ENCODE results near the gene SEL1L3. TPM values are rescaled to one million over a fixed set of nuclear protein-coding genes. Genes with fewer than 3 reads are reported as not detected.

The SEL1L3 gene
- total RNA-seq, 1 donor from 2014 or later, result 14.4 TPM

GRCh38 chr4:25861951-25862410 lies 807 bp downstream of the SEL1L3 start:
- H3K9me3 Mint-ChIP-seq, result no peaks in the 10 kb centered on the region
- H3K27ac Mint-ChIP-seq, result peak overlapping the region; percentile 72

GRCh38 chr4:25861280-25861950 lies 1.4 kb downstream of the SEL1L3 start:
- Mint-ChIP-seq H3K4me1 (peaks cover 26% of the 10 kb centered on the region), H3K9me3 (no peaks in the 10 kb centered on the region), H3K36me3 (no peaks in the 10 kb centered on the region), H3K27me3 (ENCODE audit: low read depth) (peaks cover 37% of the 10 kb centered on the region), H3K27ac (peak overlapping the region; percentile 72), H3K4me3 (peak overlapping the region; percentile 90)
- TF ChIP-seq, protein P1, sequence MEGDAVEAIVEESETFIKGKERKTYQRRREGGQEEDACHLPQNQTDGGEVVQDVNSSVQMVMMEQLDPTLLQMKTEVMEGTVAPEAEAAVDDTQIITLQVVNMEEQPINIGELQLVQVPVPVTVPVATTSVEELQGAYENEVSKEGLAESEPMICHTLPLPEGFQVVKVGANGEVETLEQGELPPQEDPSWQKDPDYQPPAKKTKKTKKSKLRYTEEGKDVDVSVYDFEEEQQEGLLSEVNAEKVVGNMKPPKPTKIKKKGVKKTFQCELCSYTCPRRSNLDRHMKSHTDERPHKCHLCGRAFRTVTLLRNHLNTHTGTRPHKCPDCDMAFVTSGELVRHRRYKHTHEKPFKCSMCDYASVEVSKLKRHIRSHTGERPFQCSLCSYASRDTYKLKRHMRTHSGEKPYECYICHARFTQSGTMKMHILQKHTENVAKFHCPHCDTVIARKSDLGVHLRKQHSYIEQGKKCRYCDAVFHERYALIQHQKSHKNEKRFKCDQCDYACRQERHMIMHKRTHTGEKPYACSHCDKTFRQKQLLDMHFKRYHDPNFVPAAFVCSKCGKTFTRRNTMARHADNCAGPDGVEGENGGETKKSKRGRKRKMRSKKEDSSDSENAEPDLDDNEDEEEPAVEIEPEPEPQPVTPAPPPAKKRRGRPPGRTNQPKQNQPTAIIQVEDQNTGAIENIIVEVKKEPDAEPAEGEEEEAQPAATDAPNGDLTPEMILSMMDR (IDR thresholded peaks at IDR 0.05; ENCODE audit: unreplicated experiment), result no peak
- no peak for DNase-seq (ENCODE audit: low spot score in 2 of 2, unreplicated experiment in 2 of 2)

More at GRCh38 chr4:25861951-25862410, 807 bp downstream of the SEL1L3 start:
- DNase-seq (ENCODE audit: low spot score in 2 of 2, unreplicated experiment in 2 of 2), result no peak
- no peaks in the 10 kb centered on the region for H3K36me3 Mint-ChIP-seq
- H3K4me3 Mint-ChIP-seq, result peak overlapping the region; percentile 90
- TF ChIP-seq, protein P1 (IDR thresholded peaks at IDR 0.05; ENCODE audit: unreplicated experiment), result no peak
- H3K4me1 Mint-ChIP-seq, result peaks cover 26% of the 10 kb centered on the region
- peaks cover 39% of the 10 kb centered on the region for H3K27me3 Mint-ChIP-seq (ENCODE audit: low read depth)

DNA sequence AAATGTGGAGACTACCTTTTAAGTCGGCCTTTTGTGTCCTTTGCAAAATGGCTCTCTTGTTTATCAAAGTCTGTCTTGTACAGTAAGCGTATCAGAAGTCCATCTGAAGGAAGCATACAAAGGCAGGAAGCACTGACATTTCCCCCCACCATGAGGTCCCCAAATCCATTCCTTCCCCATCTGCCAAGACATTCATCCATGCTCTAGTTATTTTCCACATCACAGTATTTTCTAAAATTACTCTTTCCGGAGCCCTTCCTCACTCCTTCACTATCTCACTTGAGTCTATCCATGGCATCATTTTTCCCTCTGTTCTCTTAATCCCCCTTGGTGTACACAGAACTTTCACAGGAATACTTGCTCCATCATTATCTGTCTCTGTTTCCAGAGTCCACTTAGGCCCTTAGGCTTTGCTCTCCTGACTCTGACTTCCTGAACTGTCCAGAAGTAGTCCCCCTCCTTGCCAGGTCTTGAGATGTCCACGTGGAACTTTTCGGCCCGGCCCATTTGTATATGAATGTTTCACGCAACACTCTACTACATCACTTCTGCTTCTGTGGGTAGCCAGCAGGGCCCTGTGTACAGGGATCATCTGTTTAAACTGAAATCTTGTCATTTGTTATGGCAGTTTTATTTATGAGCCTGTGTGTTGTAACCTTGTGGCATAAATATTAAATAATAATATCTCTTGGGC lies 2.1 kb downstream of the SEL1L3 start:
- peaks cover 37% of the 10 kb centered on the region for H3K27me3 Mint-ChIP-seq (ENCODE audit: low read depth)
- H3K4me1 Mint-ChIP-seq, result peaks cover 26% of the 10 kb centered on the region
- no peak overlapping the region for H3K27ac Mint-ChIP-seq
- no peaks in the 10 kb centered on the region for H3K9me3 Mint-ChIP-seq
- no peak for DNase-seq (ENCODE audit: low spot score in 2 of 2, unreplicated experiment in 2 of 2)
- TF ChIP-seq, protein P1 (IDR thresholded peaks at IDR 0.05; ENCODE audit: unreplicated experiment), result no peak
- H3K4me3 Mint-ChIP-seq, result no peak overlapping the region
- H3K36me3 Mint-ChIP-seq, result no peaks in the 10 kb centered on the region

DNA sequence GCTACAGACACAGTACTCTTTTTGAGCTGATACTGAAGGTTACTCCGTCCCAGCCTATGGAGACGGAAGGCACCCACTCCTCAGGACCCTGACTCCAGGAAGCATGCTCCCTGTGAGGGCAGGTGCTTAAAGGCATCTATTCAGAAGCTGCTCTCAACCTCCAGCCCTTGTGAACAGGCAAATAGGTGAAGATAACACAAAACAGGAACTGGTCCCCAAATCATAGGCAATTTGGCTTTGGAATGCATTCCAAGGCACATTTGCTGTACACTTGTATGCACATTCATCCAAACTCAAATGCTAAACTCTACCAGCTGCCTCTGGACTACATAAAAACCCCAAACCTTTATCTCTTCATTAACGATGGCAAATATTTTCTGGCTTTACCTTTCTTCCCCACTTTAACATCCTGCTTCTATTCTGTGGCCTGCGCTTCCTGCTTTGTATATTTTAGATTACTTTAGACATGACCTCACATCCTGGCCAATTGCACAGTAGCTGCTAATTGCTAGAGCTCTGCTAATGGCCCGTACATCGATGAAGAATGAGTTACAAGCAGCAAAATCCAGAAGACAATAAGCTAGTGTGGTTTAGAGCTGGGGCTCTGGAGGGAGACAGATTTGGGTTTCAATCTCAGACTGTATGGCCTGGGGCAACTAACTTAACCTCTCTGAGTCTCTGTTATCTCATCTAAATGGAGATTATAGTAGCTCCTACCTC lies 3.2 kb downstream of the SEL1L3 start:
- Mint-ChIP-seq H3K4me3 (no peak overlapping the region), H3K36me3 (no peaks in the 10 kb centered on the region), H3K9me3 (no peaks in the 10 kb centered on the region), H3K27ac (no peak overlapping the region), H3K27me3 (ENCODE audit: low read depth) (peaks cover 27% of the 10 kb centered on the region), H3K4me1 (peaks cover 26% of the 10 kb centered on the region)
- TF ChIP-seq, protein P1 (IDR thresholded peaks at IDR 0.05; ENCODE audit: unreplicated experiment), result no peak
- no peak for DNase-seq (ENCODE audit: low spot score in 2 of 2, unreplicated experiment in 2 of 2)

DNA sequence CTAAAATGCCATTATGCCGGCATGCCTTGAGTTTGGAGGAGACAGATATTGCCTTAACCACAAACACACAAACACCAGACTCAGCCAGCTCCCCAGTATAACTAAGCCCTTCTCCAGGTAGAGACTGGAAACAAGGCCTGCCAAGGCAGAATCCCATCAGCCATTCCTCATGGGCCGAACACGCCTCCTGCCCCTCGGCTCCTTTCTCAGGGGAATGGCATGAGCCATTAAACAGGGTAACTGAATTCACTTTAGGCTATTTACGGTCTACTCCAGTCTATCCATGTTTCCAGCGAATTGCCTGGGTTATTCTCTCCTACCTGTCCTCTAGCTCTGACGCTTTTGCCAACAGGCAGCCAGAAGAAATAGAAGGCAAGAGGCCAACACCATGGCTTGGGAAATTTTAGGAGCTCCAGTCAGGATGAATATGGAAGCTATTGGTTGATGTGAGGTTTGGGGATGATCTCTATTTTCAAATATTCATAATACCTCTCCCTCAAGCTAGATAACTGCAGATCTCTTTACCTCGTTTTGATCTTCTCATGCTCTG lies 4.9 kb downstream of the SEL1L3 start:
- no peak overlapping the region for H3K27ac Mint-ChIP-seq
- peaks cover 23% of the 10 kb centered on the region for H3K4me1 Mint-ChIP-seq

More for the DNA sequence above, 4.9 kb downstream of the SEL1L3 start:
- TF ChIP-seq, protein P1 (IDR thresholded peaks at IDR 0.05; ENCODE audit: unreplicated experiment), result no peak
- H3K9me3 Mint-ChIP-seq, result no peaks in the 10 kb centered on the region
- H3K36me3 Mint-ChIP-seq, result no peaks in the 10 kb centered on the region
- peaks cover 14% of the 10 kb centered on the region for H3K27me3 Mint-ChIP-seq (ENCODE audit: low read depth)
- DNase-seq (ENCODE audit: low spot score in 2 of 2, unreplicated experiment in 2 of 2), result no peak
- no peak overlapping the region for H3K4me3 Mint-ChIP-seq

All from mesothelial cell of epicardium (in vitro differentiated cells).